Measurements from ENCODE around the gene JTB. TPM values are rescaled to one million over a fixed set of nuclear protein-coding genes. Genes with fewer than 3 reads are reported as not detected.
A peak's percentile ranks its signal among the peaks of the same experiment; 100 is the strongest.

JTB gene
- total and polyA plus RNA-seq, 2 donors (not counting 1 experiment from before 2014, with no cell fraction given), result 106 to 159 TPM

DNA sequence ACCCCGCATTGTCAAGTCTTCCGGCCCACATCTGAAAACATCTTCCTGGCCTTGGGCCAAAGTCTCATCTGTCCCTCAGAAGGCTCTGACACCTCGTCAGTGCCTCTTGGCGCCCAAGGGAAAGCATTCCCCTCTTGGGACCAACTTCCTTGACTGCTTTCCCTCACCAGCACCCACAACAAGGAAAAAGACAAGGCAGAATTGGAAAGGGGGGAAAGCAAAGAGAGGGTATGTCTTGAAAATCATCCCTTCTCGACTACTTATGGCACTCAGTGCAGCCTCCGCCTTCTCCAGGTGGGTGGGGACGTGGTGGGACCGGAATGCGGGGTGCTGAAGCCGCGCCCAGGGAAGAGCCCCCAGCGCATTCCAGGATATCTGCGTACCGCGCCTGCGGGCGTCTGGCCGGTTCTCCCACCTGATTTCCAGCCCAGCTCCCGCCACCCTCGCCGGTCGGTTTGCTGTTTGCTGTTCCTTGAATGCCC lies 13.6 kb downstream of the JTB start:
- H3K4me3 Mint-ChIP-seq, result peak overlapping the region; percentile 83
- no peaks in the 10 kb centered on the region for H3K9me3 Mint-ChIP-seq (ENCODE audit: insufficient read depth)
- H3K4me1 ChIP-seq (ENCODE audit: control insufficient read depth in 2 of 2, insufficient read depth in 2 of 2, low read length in 2 of 2), result peaks cover 50 to 56% of the 10 kb centered on the region in 2 donors
- peak overlapping the region; percentile 85 for H3K4me2 ChIP-seq (replicated peaks; ENCODE audit: low read depth, low read length, poor library complexity, severe bottlenecking)
- H3K4me1 Mint-ChIP-seq, result peaks cover 63% of the 10 kb centered on the region
- H2AFZ ChIP-seq (ENCODE audit: insufficient read depth, low read depth, low read length, poor library complexity, severe bottlenecking), result peak overlapping the region; percentile 91
- no peaks in the 10 kb centered on the region for H4K20me1 ChIP-seq (ENCODE audit: control insufficient read depth, insufficient read depth, low read length, poor library complexity, severe bottlenecking)
- DNase-seq, result no peak
- H3K27ac Mint-ChIP-seq, result peak overlapping the region; percentile 85
- H3K36me3 ChIP-seq (replicated peaks in 1 of 2; ENCODE audit: control extremely low read depth in 1 of 2, control insufficient read depth in 1 of 2, extremely low read depth in 1 of 2, insufficient read depth in 2 of 2, low read length in 1 of 2), result peaks cover 0 to 12% of the 10 kb centered on the region in 2 experiments
- no peak for ATAC-seq (ENCODE audit: low read depth)
- H3K27me3 Mint-ChIP-seq, result no peaks in the 10 kb centered on the region
- WGBS (ENCODE audit: insufficient coverage), result 3% methylated on average over 19 of the region's 22 CpGs
- ChIA-PET POLR2A (interaction anchor here (0.5 to 9.2 kb wide), 7 partner anchors 13 to 236 kb away, joined by 3 to 115 read pairs (median 9); partner anchors contain the start of genes DENND4B, INTS3, JTB and RAB13), CTCF (interaction anchor here (2.3 to 7.5 kb wide), 3 partner anchors 18 to 166 kb away, joined by 9 to 65 read pairs (median 14); partner anchors contain the start of genes DENND4B and RAB13)
- peak overlapping the region; percentile 84 for H3K9ac ChIP-seq (ENCODE audit: low read length)
- peaks cover 58% of the 10 kb centered on the region for H3K79me2 ChIP-seq (ENCODE audit: control insufficient read depth, insufficient read depth, low read length)
- H3K9me3 ChIP-seq (ENCODE audit: control extremely low read depth in 1 of 3, control insufficient read depth in 2 of 3, insufficient read depth in 1 of 3, low read length in 2 of 3), result no peaks in the 10 kb centered on the region
- H3K4me3 ChIP-seq (ENCODE audit: control extremely low read depth in 1 of 5, extremely low read depth in 1 of 5, insufficient read depth in 1 of 5, low read depth in 2 of 5, low read length in 4 of 5), result peak overlapping the region; percentile 83 to 91 (median 87)
- H3K27ac ChIP-seq (ENCODE audit: low read length in 2 of 2), result peak overlapping the region; percentile 85 to 95
- TF ChIP-seq CTCF (IDR thresholded peaks at IDR 0.05) (no peak), EZH2 (IDR thresholded peaks at IDR 0.05; ENCODE audit: borderline replicate concordance, insufficient read depth, low read depth, low read length, poor library complexity, severe bottlenecking) (no peak)
- intact Hi-C loops (cut with micrococcal nuclease), result loop anchor here (1.0 kb wide), 2 partner anchors 13 to 18 kb away; partner anchors contain the start of genes DENND4B and JTB
- H3K27me3 ChIP-seq (replicated peaks in 1 of 4; ENCODE audit: control extremely low read depth in 1 of 4, control insufficient read depth in 3 of 4, insufficient read depth in 4 of 4, low read length in 3 of 4), result no peaks in the 10 kb centered on the region
